ENCODE measurements around the gene FDXR. TPM values are rescaled to one million over a fixed set of nuclear protein-coding genes. Genes with fewer than 3 reads are reported as not detected.

FDXR gene
- total and polyA plus RNA-seq, 9 of the 15 experiments (the other 6 are each of a cell fraction or from before 2014, with no cell fraction given): 0.89 to 70.7 (median 30.9) TPM

DNA sequence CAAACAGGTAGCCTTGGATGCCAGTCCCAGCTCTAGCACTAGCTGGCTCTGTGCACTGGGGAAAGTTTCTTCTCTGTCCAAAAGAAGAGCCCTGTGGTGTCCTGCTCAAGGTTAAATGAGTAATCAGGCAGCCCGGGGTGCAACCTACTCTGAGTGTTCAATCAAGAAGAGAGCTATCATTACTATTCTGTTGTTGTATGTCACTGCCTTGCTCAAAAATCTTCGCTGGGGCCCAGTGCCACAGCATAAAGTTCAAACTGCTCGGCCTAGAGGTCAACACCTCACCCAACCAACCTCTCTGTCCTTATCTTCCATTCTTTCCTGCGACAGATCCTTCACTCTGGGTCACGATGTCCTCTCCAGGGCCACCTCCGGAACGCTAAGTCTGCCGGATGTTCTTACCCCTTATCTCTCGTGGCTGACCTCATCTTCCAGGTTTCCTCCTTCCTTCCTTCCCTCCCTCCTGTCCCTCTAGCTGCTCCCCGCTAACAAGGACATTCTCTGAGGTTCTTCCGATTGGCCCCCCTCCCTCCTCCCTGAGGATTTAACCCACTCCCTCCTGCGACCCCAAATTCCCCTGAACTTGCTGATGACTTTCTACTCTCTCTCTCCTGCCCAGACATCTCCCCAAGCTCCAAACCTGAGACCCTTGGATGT, 4.4 kb downstream of the FDXR start (continued):
- TF ChIP-seq, protein P1, sequence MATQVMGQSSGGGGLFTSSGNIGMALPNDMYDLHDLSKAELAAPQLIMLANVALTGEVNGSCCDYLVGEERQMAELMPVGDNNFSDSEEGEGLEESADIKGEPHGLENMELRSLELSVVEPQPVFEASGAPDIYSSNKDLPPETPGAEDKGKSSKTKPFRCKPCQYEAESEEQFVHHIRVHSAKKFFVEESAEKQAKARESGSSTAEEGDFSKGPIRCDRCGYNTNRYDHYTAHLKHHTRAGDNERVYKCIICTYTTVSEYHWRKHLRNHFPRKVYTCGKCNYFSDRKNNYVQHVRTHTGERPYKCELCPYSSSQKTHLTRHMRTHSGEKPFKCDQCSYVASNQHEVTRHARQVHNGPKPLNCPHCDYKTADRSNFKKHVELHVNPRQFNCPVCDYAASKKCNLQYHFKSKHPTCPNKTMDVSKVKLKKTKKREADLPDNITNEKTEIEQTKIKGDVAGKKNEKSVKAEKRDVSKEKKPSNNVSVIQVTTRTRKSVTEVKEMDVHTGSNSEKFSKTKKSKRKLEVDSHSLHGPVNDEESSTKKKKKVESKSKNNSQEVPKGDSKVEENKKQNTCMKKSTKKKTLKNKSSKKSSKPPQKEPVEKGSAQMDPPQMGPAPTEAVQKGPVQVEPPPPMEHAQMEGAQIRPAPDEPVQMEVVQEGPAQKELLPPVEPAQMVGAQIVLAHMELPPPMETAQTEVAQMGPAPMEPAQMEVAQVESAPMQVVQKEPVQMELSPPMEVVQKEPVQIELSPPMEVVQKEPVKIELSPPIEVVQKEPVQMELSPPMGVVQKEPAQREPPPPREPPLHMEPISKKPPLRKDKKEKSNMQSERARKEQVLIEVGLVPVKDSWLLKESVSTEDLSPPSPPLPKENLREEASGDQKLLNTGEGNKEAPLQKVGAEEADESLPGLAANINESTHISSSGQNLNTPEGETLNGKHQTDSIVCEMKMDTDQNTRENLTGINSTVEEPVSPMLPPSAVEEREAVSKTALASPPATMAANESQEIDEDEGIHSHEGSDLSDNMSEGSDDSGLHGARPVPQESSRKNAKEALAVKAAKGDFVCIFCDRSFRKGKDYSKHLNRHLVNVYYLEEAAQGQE (IDR thresholded peaks at IDR 0.05; ENCODE audit: borderline replicate concordance): peak; percentile 14; the same call in 1 of the 2 replicates
- TF ChIP-seq, protein P1 (CRISPR knock-in tag; IDR thresholded peaks at IDR 0.05; ENCODE audit: low read depth): no peak
- peak; percentile 88 for TF ChIP-seq NR2C1 (IDR thresholded peaks at IDR 0.05)
- peak; percentile 93 for TF ChIP-seq NR2C1 (tag; IDR thresholded peaks at IDR 0.05)
- peak; percentile 68; the same call in 1 of the 2 replicates for TF ChIP-seq PHB2 (IDR thresholded peaks at IDR 0.05; ENCODE audit: low read depth)
- TF ChIP-seq MYNN (IDR thresholded peaks at IDR 0.05): 0 out of 2 replicates have a peak, but pooled peaks have one; percentile 11
- no peak for TF ChIP-seq MYNN (CRISPR knock-in tag; IDR thresholded peaks at IDR 0.05)
- no peak for TF ChIP-seq NR2F6 (CRISPR knock-in tag; IDR thresholded peaks at IDR 0.05)
- TF ChIP-seq FOS (IDR thresholded peaks at IDR 0.05; ENCODE audit: extremely low read depth, insufficient read length): no peak
- TF ChIP-seq ZNF12 (CRISPR knock-in tag; IDR thresholded peaks at IDR 0.05): 0 out of 2 replicates have a peak, but pooled peaks have one; percentile 3
- TF ChIP-seq POLR3A (IDR thresholded peaks at IDR 0.05; ENCODE audit: borderline replicate concordance, extremely low read depth, insufficient read depth, insufficient read length): no peak
- TF ChIP-seq FOXJ2 (tag; IDR thresholded peaks at IDR 0.05): 0 out of 2 replicates have a peak, but pooled peaks have one; percentile 28
- TF ChIP-seq CREBBP (IDR thresholded peaks at IDR 0.05; ENCODE audit: low read depth, low read length): no peak
- peak; percentile 83 for TF ChIP-seq EP300 (IDR thresholded peaks at IDR 0.05; ENCODE audit: low read length)
- no peak for TF ChIP-seq EWSR1 (IDR thresholded peaks at IDR 0.05; ENCODE audit: borderline replicate concordance, low read depth, partially characterized antibody)
- TF ChIP-seq FOXK2 (conservative IDR thresholded peaks at IDR 0.05 in 1 of 2, IDR thresholded peaks at IDR 0.05 in 1 of 2; ENCODE audit: low read depth in 2 of 2): 0 out of 4 replicates have a peak, but pooled peaks of 1 of the 2 experiments have one; percentile 21
- TF ChIP-seq POLR2A (conservative IDR thresholded peaks at IDR 0.05): no peak; the same call in 1 of the 2 replicates
- peak; percentile 88 for TF ChIP-seq JUN (IDR thresholded peaks at IDR 0.05; ENCODE audit: borderline replicate concordance, low read depth, low read length)
- TF ChIP-seq JUN (CRISPR knock-in tag; IDR thresholded peaks at IDR 0.05; ENCODE audit: borderline replicate concordance): peak; percentile 90
- TF ChIP-seq, protein P2, sequence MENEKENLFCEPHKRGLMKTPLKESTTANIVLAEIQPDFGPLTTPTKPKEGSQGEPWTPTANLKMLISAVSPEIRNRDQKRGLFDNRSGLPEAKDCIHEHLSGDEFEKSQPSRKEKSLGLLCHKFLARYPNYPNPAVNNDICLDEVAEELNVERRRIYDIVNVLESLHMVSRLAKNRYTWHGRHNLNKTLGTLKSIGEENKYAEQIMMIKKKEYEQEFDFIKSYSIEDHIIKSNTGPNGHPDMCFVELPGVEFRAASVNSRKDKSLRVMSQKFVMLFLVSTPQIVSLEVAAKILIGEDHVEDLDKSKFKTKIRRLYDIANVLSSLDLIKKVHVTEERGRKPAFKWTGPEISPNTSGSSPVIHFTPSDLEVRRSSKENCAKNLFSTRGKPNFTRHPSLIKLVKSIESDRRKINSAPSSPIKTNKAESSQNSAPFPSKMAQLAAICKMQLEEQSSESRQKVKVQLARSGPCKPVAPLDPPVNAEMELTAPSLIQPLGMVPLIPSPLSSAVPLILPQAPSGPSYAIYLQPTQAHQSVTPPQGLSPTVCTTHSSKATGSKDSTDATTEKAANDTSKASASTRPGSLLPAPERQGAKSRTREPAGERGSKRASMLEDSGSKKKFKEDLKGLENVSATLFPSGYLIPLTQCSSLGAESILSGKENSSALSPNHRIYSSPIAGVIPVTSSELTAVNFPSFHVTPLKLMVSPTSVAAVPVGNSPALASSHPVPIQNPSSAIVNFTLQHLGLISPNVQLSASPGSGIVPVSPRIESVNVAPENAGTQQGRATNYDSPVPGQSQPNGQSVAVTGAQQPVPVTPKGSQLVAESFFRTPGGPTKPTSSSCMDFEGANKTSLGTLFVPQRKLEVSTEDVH (IDR thresholded peaks at IDR 0.05; ENCODE audit: low read depth, partially characterized antibody): peak; percentile 44
